Kidney epithelial cell (primary cell): ENCODE data around the gene DMAC1. TPM values are rescaled to one million over a fixed set of nuclear protein-coding genes. Genes with fewer than 3 reads are reported as not detected.

Experiments used
- DNase-seq: peaks from one replicate; pipeline ENCODE4 v3.0.0-alpha.2; 2010; ENCODE audit warnings: low read depth
- H3K27me3 ChIP-seq: 2 replicates; pipeline ENCODE4 v1.6.0; 2011; ENCODE audit warnings: low read length; ENCODE audit not compliant: control insufficient read depth, insufficient read depth
- H3K36me3 ChIP-seq: 2 replicates; pipeline ENCODE4 v1.5.1; 2011; ENCODE audit warnings: low read length; ENCODE audit not compliant: control insufficient read depth, insufficient read depth
- H3K4me3 ChIP-seq: 2 replicates; pipeline ENCODE4 v1.5.1; 2011; ENCODE audit warnings: low read depth, mild to moderate bottlenecking, control low read depth, low read length
- total RNA-seq: library from RNA; depleted of rRNA; stranded (reverse); fragments of >200 nt; gene quantifications from 2 replicates; pipeline ENCODE4 v1.2.3, GENCODE V29; 2015
- TF ChIP-seq, protein P1 (sequence below): IDR thresholded peaks from 2 replicates; pipeline ENCODE4 v1.5.1; 2011; ENCODE audit warnings: mild to moderate bottlenecking, moderate library complexity, low read length, control low read depth, inconsistent platforms; ENCODE audit not compliant: insufficient read depth, poor library complexity, severe bottlenecking

Gene DMAC1, protein sequence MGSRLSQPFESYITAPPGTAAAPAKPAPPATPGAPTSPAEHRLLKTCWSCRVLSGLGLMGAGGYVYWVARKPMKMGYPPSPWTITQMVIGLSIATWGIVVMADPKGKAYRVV
- 15.3 and 15.8 TPM in 2 replicates for total RNA-seq

DNA sequence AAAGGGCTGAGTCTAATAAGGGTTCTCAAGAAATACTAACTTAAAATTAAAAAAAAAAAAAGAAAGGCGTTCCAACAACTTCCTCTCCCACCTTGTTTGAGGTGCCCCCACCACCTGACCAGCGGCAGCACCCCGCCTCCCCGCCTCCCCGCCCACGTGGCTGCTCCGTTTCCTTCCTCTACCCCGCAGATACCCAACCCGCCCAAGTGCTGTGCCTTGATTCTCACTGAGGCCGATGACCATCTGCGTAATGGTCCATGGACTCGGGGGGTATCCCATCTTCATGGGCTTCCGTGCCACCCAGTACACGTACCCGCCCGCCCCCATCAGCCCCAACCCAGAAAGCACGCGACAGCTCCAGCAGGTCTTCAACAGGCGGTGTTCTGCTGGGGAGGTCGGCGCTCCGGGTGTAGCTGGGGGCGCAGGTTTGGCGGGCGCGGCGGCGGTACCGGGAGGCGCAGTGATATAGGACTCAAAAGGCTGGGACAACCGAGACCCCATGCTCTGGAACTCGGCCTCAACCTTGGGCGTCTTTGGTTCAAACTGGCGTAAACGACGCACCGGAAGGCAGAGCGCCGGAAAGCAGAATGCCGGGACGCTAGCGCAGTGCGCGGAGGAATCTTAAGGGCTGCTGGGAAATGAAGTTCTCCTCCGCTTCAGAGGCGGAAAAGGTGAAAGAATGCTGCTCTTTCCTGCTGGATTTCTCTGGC is at the start of gene DMAC1:
TSS of gene DMAC1 (minus strand) at position 545 of the 710 bp plus-strand sequence. CDS start at position 501, 44 bp downstream.
- Histone ChIP-seq H3K36me3 (no peaks in the 10 kb centered on the region), H3K27me3 (no peaks in the 10 kb centered on the region), H3K4me3 (peak within 1 kb of the TSS; percentile 87)
- TF ChIP-seq, protein P1, sequence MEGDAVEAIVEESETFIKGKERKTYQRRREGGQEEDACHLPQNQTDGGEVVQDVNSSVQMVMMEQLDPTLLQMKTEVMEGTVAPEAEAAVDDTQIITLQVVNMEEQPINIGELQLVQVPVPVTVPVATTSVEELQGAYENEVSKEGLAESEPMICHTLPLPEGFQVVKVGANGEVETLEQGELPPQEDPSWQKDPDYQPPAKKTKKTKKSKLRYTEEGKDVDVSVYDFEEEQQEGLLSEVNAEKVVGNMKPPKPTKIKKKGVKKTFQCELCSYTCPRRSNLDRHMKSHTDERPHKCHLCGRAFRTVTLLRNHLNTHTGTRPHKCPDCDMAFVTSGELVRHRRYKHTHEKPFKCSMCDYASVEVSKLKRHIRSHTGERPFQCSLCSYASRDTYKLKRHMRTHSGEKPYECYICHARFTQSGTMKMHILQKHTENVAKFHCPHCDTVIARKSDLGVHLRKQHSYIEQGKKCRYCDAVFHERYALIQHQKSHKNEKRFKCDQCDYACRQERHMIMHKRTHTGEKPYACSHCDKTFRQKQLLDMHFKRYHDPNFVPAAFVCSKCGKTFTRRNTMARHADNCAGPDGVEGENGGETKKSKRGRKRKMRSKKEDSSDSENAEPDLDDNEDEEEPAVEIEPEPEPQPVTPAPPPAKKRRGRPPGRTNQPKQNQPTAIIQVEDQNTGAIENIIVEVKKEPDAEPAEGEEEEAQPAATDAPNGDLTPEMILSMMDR = no peak
- DNase-seq = peak; percentile 56

DNA sequence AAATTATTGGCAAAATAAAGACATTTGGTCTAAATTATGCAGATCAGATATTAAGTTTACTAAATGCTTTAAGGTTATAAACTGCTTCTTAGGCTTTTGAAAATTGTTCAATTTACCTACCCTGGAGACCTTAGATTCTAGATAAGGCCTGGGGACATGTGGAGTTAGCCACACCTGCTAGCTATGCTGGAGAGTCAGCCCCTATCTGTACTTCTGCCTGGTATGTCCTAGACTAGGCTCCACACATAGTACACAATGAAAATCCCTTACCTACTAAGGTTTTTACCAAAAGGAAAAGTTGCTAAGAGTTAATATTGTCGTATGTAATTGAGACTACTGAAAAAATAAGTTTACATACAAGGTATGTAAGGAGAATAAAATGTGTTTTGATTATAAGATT is 49.8 kb upstream of the DMAC1 start:
- H3K27me3 ChIP-seq = no peaks in the 10 kb centered on the region
- H3K36me3 ChIP-seq = no peaks in the 10 kb centered on the region
- TF ChIP-seq, protein P1 = no peak
- H3K4me3 ChIP-seq = no peak overlapping the region
- no peak for DNase-seq

DNA sequence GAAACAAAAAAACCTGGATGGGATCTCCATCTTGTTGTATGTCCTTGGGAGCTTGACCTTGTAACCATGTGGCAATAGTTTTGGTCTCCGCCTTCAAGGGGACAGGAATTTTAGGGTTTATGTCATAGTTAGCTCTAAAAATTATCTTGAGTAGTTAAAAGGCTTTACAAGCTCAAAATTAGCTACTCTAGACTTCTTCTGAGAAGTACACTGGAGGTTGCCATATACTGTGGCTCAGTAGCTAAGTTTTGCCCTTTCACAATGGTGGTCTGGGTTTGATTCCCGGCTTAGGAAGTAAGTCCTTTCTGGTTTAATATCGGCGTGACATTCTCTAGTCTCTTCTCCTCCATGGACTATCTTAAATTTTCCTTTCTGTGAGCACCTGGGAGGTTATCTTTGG is 48.9 kb upstream of the DMAC1 start:
- H3K4me3 ChIP-seq = no peak overlapping the region
- H3K27me3 ChIP-seq = no peaks in the 10 kb centered on the region
- no peak for DNase-seq
- TF ChIP-seq, protein P1 = no peak
- no peaks in the 10 kb centered on the region for H3K36me3 ChIP-seq

DNA sequence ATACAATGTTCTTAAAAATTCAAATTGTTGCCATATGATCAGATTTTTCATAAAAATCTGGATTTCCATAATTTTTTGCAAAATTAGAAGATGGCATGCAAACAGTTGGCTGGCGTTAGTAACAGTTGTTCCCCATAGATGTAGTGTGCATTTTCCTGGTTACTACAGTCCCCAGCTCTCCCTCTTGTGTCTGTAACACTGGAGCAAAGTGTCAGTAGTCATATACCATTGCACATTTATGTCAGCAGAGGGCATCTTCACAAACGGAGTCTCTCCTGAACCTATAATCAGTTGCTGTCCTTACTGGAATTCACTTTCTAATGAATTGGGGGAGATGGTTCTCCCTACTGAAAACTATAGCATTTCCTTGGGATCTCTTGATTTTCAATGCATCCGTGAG is 44.7 kb upstream of the DMAC1 start:
- TF ChIP-seq, protein P1 = peak; percentile 47
- no peak for DNase-seq
- no peaks in the 10 kb centered on the region for H3K27me3 ChIP-seq

DNA sequence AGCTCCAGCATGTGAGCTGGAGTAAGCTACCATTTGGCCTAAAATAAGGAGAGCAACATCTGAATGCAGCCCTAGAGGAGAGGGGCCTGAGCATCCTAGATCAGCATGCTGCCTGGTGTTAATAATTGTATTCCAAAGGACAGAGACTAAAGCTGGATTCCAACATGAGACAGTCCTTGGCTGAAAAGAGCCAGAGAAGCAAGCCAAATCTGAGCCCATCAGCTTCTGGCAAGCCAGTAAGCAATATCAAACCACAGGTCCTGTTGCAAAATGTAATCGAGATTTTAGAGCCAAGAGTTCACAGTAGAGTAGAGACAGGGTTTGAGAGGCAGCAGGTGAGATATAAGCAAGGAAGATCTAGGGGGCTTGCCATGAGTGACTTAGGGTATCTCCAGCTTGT is 42.3 kb upstream of the DMAC1 start:
- Histone ChIP-seq H3K27me3 (no peaks in the 10 kb centered on the region), H3K4me3 (no peak overlapping the region), H3K36me3 (no peaks in the 10 kb centered on the region)
- DNase-seq = no peak
- TF ChIP-seq, protein P1 = no peak

More for the DNA sequence above, 44.7 kb upstream of the DMAC1 start:
- Histone ChIP-seq H3K36me3 (no peaks in the 10 kb centered on the region), H3K4me3 (no peak overlapping the region)

DNA sequence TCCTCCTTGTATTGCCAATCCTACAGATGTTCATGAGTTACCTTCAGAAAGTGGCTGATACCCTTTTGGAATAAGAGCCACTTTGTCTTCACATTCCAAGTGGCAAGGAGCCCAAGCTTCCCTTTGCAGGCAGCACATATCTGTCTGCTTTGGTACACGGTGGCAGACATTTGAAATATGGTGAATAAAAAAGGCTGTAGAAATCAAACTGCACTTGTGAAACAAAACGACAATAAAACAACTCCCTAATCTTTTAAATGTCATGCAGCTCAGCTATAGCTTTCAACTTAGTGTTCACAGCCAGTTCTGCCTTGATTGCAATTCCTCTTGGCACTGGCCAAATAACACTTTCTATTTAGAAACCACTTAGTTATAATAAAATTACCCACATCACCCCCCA is 35.0 kb upstream of the DMAC1 start:
- TF ChIP-seq, protein P1 = no peak
- no peak overlapping the region for H3K4me3 ChIP-seq
- no peaks in the 10 kb centered on the region for H3K36me3 ChIP-seq
- no peak for DNase-seq
- H3K27me3 ChIP-seq = no peaks in the 10 kb centered on the region
